Prostate gland (tissue), 2 donors: Measurements from ENCODE around the gene PRKAG2. TPM values are rescaled to one million over a fixed set of nuclear protein-coding genes. Genes with fewer than 3 reads are reported as not detected.

ENCODE experiments used
- DNase-seq: peaks from one replicate; pipeline ENCODE4 v3.0.0-alpha.2; 2019; ENCODE audit warnings: low spot score
- H3K27ac ChIP-seq, 2 donors: fragments of 200-600 bp; sonication (generic); 2 replicates each; pipeline ENCODE4 v1.5.1; 2017 to 2019
- H3K27me3 ChIP-seq: fragments of 200-600 bp; sonication (generic); replicated peaks from 2 replicates; pipeline ENCODE4 v1.5.1; 2019; ENCODE audit not compliant: insufficient read depth
- H3K36me3 ChIP-seq, 2 donors: fragments of 200-600 bp; sonication (generic); 1 replicate in 1 of 2; 2 replicates in 1 of 2; pipeline versions ENCODE4 v1.5.1 to v1.8.1; 2017 to 2019
- H3K4me1 ChIP-seq: fragments of 200-600 bp; sonication (generic); replicated peaks from 2 replicates; pipeline ENCODE4 v1.5.1; 2019
- H3K4me3 ChIP-seq, 2 donors: fragments of 200-600 bp; sonication (generic); 2 replicates each; pipeline ENCODE4 v1.5.1; 2017 to 2019
- H3K9me3 ChIP-seq: fragments of 200-600 bp; sonication (generic); 2 replicates; pipeline ENCODE4 v1.5.1; 2017
- CTCF ChIP-seq, 4 experiments: fragments of 200-600 bp in 2 of 4; fragments of 450-650 bp in 2 of 4; sonication (generic) in 2 of 4; IDR thresholded peaks; 1 replicate in 3 of 4; 2 replicates in 1 of 4; pipeline ENCODE4 v1.5.1; 2016 to 2019; ENCODE audit warnings: antibody characterized with exemption in 4 of 4, mild to moderate bottlenecking in 2 of 4, moderate library complexity in 2 of 4
- POLR2A ChIP-seq: fragments of 450-650 bp; IDR thresholded peaks from one replicate; pipeline ENCODE4 v1.6.1; 2016; ENCODE audit warnings: antibody characterized with exemption, mild to moderate bottlenecking
- POLR2AphosphoS5 ChIP-seq: sonication (generic); formaldehyde crosslinking; IDR thresholded peaks from one replicate; pipeline ENCODE4 v1.6.1; 2017; ENCODE audit warnings: antibody characterized with exemption
- WGBS: methylation state at CpG from one replicate; pipeline ENCODE4 v1.1.5; 2018; 5-methylcytosine and 5-hydroxymethylcytosine counted together
- intact Hi-C: fragments of 100-400 bp; cut with DNase I; formaldehyde crosslinking; loops from one replicate; pipeline ENCODE4 v1.14.2; 2022
- total RNA-seq, 2 donors: library from RNA; depleted of rRNA; stranded (reverse); fragments of >200 nt; gene quantifications; one replicate each; pipeline ENCODE4 v1.1.0, GENCODE V29; 2016

Gene PRKAG2
- total RNA-seq, 2 donors from 2014 or later, result 31.6 to 38.1 TPM

- DNase-seq, result no peak
- H3K4me1 ChIP-seq, result no peaks in the 10 kb centered on the region
- no peaks in the 10 kb centered on the region for H3K9me3 ChIP-seq
- no peaks in the 10 kb centered on the region for H3K36me3 ChIP-seq
- intact Hi-C loops, result no loop called here
- H3K27ac ChIP-seq, result no peak overlapping the region
- H3K27me3 ChIP-seq, result no peaks in the 10 kb centered on the region
- no peak overlapping the region for H3K4me3 ChIP-seq
- 96% methylated on average over 15 of the region's 15 CpGs for WGBS
- TF ChIP-seq CTCF (IDR thresholded peaks at IDR 0.05) (no peak), POLR2AphosphoS5 (no peak), POLR2A (no peak)
Measured at GRCh38 chr7:151729521-151729921, 147.4 kb downstream of the PRKAG2 start.

- no peak for DNase-seq
- H3K27me3 ChIP-seq, result no peaks in the 10 kb centered on the region
- 95% methylated on average over 14 of the region's 14 CpGs for WGBS
- H3K4me3 ChIP-seq, result no peak overlapping the region
- TF ChIP-seq POLR2AphosphoS5 (no peak), POLR2A (no peak), CTCF (IDR thresholded peaks at IDR 0.05) (no peak)
- no peaks in the 10 kb centered on the region for H3K9me3 ChIP-seq
- H3K27ac ChIP-seq, result no peak overlapping the region
- no peaks in the 10 kb centered on the region for H3K36me3 ChIP-seq
- no peaks in the 10 kb centered on the region for H3K4me1 ChIP-seq
- intact Hi-C loops, result no loop called here
Measured at GRCh38 chr7:151728746-151729145, 148.2 kb downstream of the PRKAG2 start.

GRCh38 chr7:151728286-151728660, 148.6 kb downstream of the PRKAG2 start:
- Histone ChIP-seq H3K27ac (peak overlapping the region in 1 of 2 donors; percentile 27), H3K4me3 (no peak overlapping the region), H3K36me3 (no peaks in the 10 kb centered on the region), H3K9me3 (no peaks in the 10 kb centered on the region), H3K27me3 (no peaks in the 10 kb centered on the region), H3K4me1 (no peaks in the 10 kb centered on the region)
- WGBS, result 92% methylated on average over 8 of the region's 8 CpGs
- intact Hi-C loops, result no loop called here
- DNase-seq, result no peak
- TF ChIP-seq POLR2AphosphoS5, result no peak
- TF ChIP-seq CTCF (IDR thresholded peaks at IDR 0.05), result no peak
- no peak for TF ChIP-seq POLR2A

GRCh38 chr7:151727579-151728285, 149.2 kb downstream of the PRKAG2 start:
- TF ChIP-seq POLR2A (no peak), CTCF (IDR thresholded peaks at IDR 0.05) (peak in 2 of 4 experiments; percentile 3 to 11), POLR2AphosphoS5 (peak; percentile 61)
- intact Hi-C loops, result no loop called here
- Histone ChIP-seq H3K4me1 (no peaks in the 10 kb centered on the region), H3K4me3 (no peak overlapping the region), H3K36me3 (no peaks in the 10 kb centered on the region), H3K9me3 (no peaks in the 10 kb centered on the region), H3K27me3 (no peaks in the 10 kb centered on the region), H3K27ac (peak overlapping the region in 1 of 2 donors; percentile 27)
- WGBS, result 46% methylated on average over 13 of the region's 18 CpGs
- peak; percentile 58 for DNase-seq
